C4-2B (cell line): ENCODE measurements around the gene MAML1.

Source experiments
- ZFX ChIP-seq: fragments of 450-650 bp; IDR thresholded peaks from 2 replicates; pipeline ENCODE4 v1.6.1; 2017
- TF ChIP-seq, protein P1 (sequence below): fragments of 450-650 bp; conservative IDR thresholded peaks from 2 replicates; pipeline ENCODE4 v1.5.1; 2017; ENCODE audit warnings: mild to moderate bottlenecking

DNA sequence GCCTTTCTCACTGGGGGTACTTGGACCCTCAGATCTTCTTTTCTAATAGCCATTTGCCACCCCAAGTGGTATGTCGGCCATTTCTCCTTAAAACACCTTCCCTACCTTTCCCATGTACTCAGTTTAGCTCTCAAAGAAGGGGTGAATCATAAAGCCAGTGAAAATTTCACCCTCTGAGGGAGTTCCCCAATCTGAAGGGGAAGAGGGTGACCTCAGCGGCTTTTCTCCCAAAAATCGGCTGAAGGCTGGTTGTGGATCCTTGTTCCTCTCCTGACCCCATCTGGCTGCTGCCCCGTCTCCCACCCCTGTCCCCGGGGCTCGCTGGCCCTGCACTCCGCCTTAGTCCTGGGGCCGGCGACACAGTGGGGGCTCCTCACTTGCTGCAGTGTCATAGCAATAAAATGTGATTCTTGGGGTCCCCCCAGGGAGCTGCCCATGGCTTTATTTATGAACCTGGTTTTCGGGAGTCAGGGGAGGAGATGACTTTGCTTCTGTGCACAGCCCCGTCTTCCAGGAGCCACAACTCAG is 43.9 kb downstream of the MAML1 start:
- TF ChIP-seq, protein P1, sequence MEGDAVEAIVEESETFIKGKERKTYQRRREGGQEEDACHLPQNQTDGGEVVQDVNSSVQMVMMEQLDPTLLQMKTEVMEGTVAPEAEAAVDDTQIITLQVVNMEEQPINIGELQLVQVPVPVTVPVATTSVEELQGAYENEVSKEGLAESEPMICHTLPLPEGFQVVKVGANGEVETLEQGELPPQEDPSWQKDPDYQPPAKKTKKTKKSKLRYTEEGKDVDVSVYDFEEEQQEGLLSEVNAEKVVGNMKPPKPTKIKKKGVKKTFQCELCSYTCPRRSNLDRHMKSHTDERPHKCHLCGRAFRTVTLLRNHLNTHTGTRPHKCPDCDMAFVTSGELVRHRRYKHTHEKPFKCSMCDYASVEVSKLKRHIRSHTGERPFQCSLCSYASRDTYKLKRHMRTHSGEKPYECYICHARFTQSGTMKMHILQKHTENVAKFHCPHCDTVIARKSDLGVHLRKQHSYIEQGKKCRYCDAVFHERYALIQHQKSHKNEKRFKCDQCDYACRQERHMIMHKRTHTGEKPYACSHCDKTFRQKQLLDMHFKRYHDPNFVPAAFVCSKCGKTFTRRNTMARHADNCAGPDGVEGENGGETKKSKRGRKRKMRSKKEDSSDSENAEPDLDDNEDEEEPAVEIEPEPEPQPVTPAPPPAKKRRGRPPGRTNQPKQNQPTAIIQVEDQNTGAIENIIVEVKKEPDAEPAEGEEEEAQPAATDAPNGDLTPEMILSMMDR = no peak
- TF ChIP-seq ZFX = no peak
